DND-41 (cell line): ENCODE measurements around the gene BTRC.

Experiments used
- ATAC-seq: fragments of 200-7000 bp; cut with Tn5 transposase; 3 replicates; pipeline ENCODE4 v1.9.1; 2021; ENCODE audit warnings: low read depth; ENCODE audit not compliant: insufficient read depth
- DNase-seq: peaks from one replicate; pipeline ENCODE4 v3.0.0-alpha.2; 2020
- H2AFZ ChIP-seq: 2 replicates; pipeline ENCODE4 v1.6.0; 2012; ENCODE audit warnings: low read depth, low read length
- H3K27ac ChIP-seq: 2 replicates; pipeline ENCODE4 v1.5.1; 2012; ENCODE audit warnings: low read length, inconsistent platforms
- H3K27me3 ChIP-seq: fragments of 200-600 bp; sonication (generic); 2 replicates; pipeline ENCODE4 v1.6.0; 2012; ENCODE audit warnings: low read length, mild to moderate bottlenecking, inconsistent platforms; ENCODE audit not compliant: insufficient read depth, poor library complexity
- H3K36me3 ChIP-seq: 2 replicates; pipeline ENCODE4 v1.5.1; 2012; ENCODE audit warnings: low read length, inconsistent platforms; ENCODE audit not compliant: insufficient read depth
- H3K4me1 ChIP-seq: 2 replicates; pipeline ENCODE4 v1.5.1; 2012; ENCODE audit warnings: mild to moderate bottlenecking, low read length; ENCODE audit not compliant: insufficient read depth
- H3K4me2 ChIP-seq: 2 replicates; pipeline ENCODE4 v1.6.0; 2012; ENCODE audit warnings: mild to moderate bottlenecking, moderate library complexity, low read length, inconsistent platforms; ENCODE audit not compliant: insufficient read depth
- H3K4me3 ChIP-seq, 2 experiments: fragments of 200-600 bp in 1 of 2; shearing (Covaris generic) in 1 of 2; 2 replicates each; pipeline ENCODE4 v1.5.1; 2012 to 2016; ENCODE audit warnings: inconsistent platforms in 2 of 2, low read length in 2 of 2, mild to moderate bottlenecking in 2 of 2, low read depth in 1 of 2, moderate library complexity in 1 of 2
- H3K79me2 ChIP-seq: 2 replicates; pipeline ENCODE4 v1.6.0; 2012; ENCODE audit warnings: low read length, inconsistent platforms; ENCODE audit not compliant: insufficient read depth
- H3K9ac ChIP-seq: 2 replicates; pipeline ENCODE4 v1.6.0; 2012; ENCODE audit warnings: low read depth, mild to moderate bottlenecking, inconsistent platforms, low read length, moderate library complexity
- H3K9me3 ChIP-seq: 2 replicates; pipeline ENCODE4 v1.5.1; 2012; ENCODE audit warnings: low read length, moderate library complexity, mild to moderate bottlenecking, inconsistent platforms; ENCODE audit not compliant: insufficient read depth, severe bottlenecking
- H4K20me1 ChIP-seq: 2 replicates; pipeline ENCODE4 v1.6.0; 2012; ENCODE audit warnings: low read length; ENCODE audit not compliant: insufficient read depth
- CTCF ChIP-seq: IDR thresholded peaks from 2 replicates; pipeline ENCODE4 v1.5.1; 2012; ENCODE audit warnings: borderline replicate concordance, low read length, moderate library complexity, mild to moderate bottlenecking; ENCODE audit not compliant: poor library complexity, severe bottlenecking; ENCODE audit errors: extremely low read depth
- EZH2 ChIP-seq: IDR thresholded peaks from 3 replicates; pipeline ENCODE4 v1.6.1; 2012; ENCODE audit warnings: borderline replicate concordance, low read depth, mild to moderate bottlenecking, moderate library complexity, low read length, inconsistent platforms; ENCODE audit not compliant: severe bottlenecking

The BTRC gene

GRCh38 chr10:101536800-101537199 is 182.8 kb downstream of the BTRC start:
- Histone ChIP-seq H3K27ac (no peak overlapping the region), H2AFZ (no peak overlapping the region), H3K9me3 (no peaks in the 10 kb centered on the region), H3K4me2 (no peak overlapping the region), H3K27me3 (no peaks in the 10 kb centered on the region), H3K79me2 (no peaks in the 10 kb centered on the region), H4K20me1 (no peaks in the 10 kb centered on the region), H3K4me1 (no peaks in the 10 kb centered on the region), H3K36me3 (peaks cover 19% of the 10 kb centered on the region; the same call in 1 of the 2 replicates), H3K4me3 (no peak overlapping the region), H3K9ac (no peak overlapping the region)
- peak; percentile 69 for TF ChIP-seq CTCF
- no peak for TF ChIP-seq EZH2
- DNase-seq = no peak
- ATAC-seq = peak; percentile 47; the same call in 1 of the 3 replicates

GRCh38 chr10:101538446-101538845 is 184.5 kb downstream of the BTRC start:
- H2AFZ ChIP-seq = no peak overlapping the region
- no peaks in the 10 kb centered on the region for H3K27me3 ChIP-seq
- no peaks in the 10 kb centered on the region for H3K4me1 ChIP-seq
- no peak overlapping the region for H3K27ac ChIP-seq
- ATAC-seq (no peak), DNase-seq (no peak)
- no peak overlapping the region for H3K4me3 ChIP-seq
- H4K20me1 ChIP-seq = no peaks in the 10 kb centered on the region
- no peak overlapping the region for H3K9ac ChIP-seq
- H3K36me3 ChIP-seq = peaks cover 15% of the 10 kb centered on the region; the same call in 1 of the 2 replicates
- TF ChIP-seq EZH2 = no peak
- TF ChIP-seq CTCF = no peak
- H3K4me2 ChIP-seq = no peak overlapping the region
- H3K9me3 ChIP-seq = no peaks in the 10 kb centered on the region
- no peaks in the 10 kb centered on the region for H3K79me2 ChIP-seq

GRCh38 chr10:101545898-101546297 is 191.9 kb downstream of the BTRC start:
- Histone ChIP-seq H3K4me1 (no peaks in the 10 kb centered on the region), H2AFZ (no peak overlapping the region), H4K20me1 (no peaks in the 10 kb centered on the region), H3K27me3 (no peaks in the 10 kb centered on the region), H3K4me2 (no peak overlapping the region), H3K9me3 (no peaks in the 10 kb centered on the region), H3K4me3 (no peak overlapping the region), H3K36me3 (peaks cover 6% of the 10 kb centered on the region; the same call in 1 of the 2 replicates), H3K27ac (no peak overlapping the region), H3K9ac (no peak overlapping the region), H3K79me2 (no peaks in the 10 kb centered on the region)
- ATAC-seq (no peak), DNase-seq (no peak)
- no peak for TF ChIP-seq CTCF
- no peak for TF ChIP-seq EZH2

- no peak overlapping the region for H3K9ac ChIP-seq
- no peak overlapping the region for H2AFZ ChIP-seq
- TF ChIP-seq EZH2 (no peak), CTCF (no peak)
- H3K27ac ChIP-seq = no peak overlapping the region
- no peaks in the 10 kb centered on the region for H3K27me3 ChIP-seq
- peaks cover 38% of the 10 kb centered on the region for H3K36me3 ChIP-seq
- no peaks in the 10 kb centered on the region for H3K79me2 ChIP-seq
- DNase-seq (no peak), ATAC-seq (no peak)
- H3K9me3 ChIP-seq = no peaks in the 10 kb centered on the region
- H4K20me1 ChIP-seq = no peaks in the 10 kb centered on the region
- H3K4me3 ChIP-seq = no peak overlapping the region
- H3K4me2 ChIP-seq = no peak overlapping the region
- H3K4me1 ChIP-seq = no peaks in the 10 kb centered on the region
These were observed 197.0 kb downstream of the BTRC start for GRCh38 chr10:101550965-101551364.
